NT2/D1 (cell line): ENCODE results near the gene BCAS3.
"Not testable (repeated sequence)": the region's sequence is repeated elsewhere in the genome, so short reads cannot be mapped to it uniquely, and the experiment has no call there.

Experiments
- DNase-seq: peaks from one replicate; pipeline ENCODE4 v3.0.0-alpha.2; 2011; ENCODE audit warnings: low read depth, low spot score
- H3K27me3 ChIP-seq: 2 replicates; pipeline ENCODE4 v1.6.0; 2011; ENCODE audit warnings: mild to moderate bottlenecking; ENCODE audit not compliant: insufficient read length, insufficient read depth
- H3K36me3 ChIP-seq: 2 replicates; pipeline ENCODE4 v1.6.1; 2011; ENCODE audit warnings: mild to moderate bottlenecking, low read length, mixed read lengths; ENCODE audit not compliant: insufficient read depth, insufficient read length
- H3K4me1 ChIP-seq: 2 replicates; pipeline ENCODE4 v1.5.1; 2011; ENCODE audit not compliant: insufficient read depth, insufficient read length
- H3K4me3 ChIP-seq: 2 replicates; pipeline ENCODE4 v1.5.1; 2011; ENCODE audit warnings: low read depth; ENCODE audit not compliant: insufficient read length
- H3K9ac ChIP-seq: 2 replicates; pipeline ENCODE4 v1.6.0; 2011; ENCODE audit warnings: low read depth; ENCODE audit not compliant: insufficient read length
- H3K9me3 ChIP-seq: 2 replicates; pipeline ENCODE4 v1.5.1; 2011; ENCODE audit warnings: mild to moderate bottlenecking, low read length; ENCODE audit not compliant: insufficient read depth
- SUZ12 ChIP-seq: IDR thresholded peaks from 2 replicates; pipeline ENCODE4 v1.6.1; 2011; ENCODE audit not compliant: insufficient read length, insufficient read depth; ENCODE audit errors: extremely low read depth
- YY1 ChIP-seq: IDR thresholded peaks from 2 replicates; pipeline ENCODE4 v1.6.1; 2011; ENCODE audit not compliant: insufficient read length, insufficient read depth
- ZNF274 ChIP-seq: IDR thresholded peaks from 2 replicates; pipeline ENCODE4 v1.6.1; 2011; ENCODE audit warnings: mild to moderate bottlenecking, low read depth, low read length

BCAS3 gene

DNA sequence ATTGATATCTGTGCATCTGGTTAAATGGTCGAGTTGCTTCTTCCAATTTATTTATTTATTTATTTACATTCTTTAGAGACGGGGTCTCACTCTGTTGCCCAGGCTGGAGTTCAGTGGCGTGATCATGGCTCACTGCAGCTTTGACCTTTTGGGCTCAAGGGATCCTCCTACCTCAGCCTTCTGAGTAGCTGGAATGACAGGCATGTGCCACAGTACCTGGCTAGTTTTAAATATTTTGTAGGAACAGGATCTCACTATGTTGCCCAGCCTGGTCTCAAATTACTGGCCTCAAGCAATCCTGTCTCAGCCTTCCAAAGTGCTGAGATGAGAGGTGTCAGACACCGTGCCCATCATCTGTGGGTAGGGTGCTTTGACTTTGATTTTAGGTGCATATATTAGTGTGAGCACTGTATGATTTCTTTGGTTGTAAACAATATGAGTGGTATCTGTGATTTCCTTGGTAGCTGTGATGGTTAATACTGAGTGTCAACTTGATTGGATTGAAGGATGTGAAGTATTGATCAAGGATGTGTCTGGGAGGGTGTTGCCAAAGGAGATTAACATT, 90.2 kb downstream of the BCAS3 start:
- DNase-seq, result no peak
- no peaks in the 10 kb centered on the region for H3K36me3 ChIP-seq
- H3K9ac ChIP-seq, result no peak overlapping the region
- H3K27me3 ChIP-seq, result no peaks in the 10 kb centered on the region
- TF ChIP-seq ZNF274, result no peak
- H3K4me1 ChIP-seq, result peaks cover 3% of the 10 kb centered on the region
- H3K9me3 ChIP-seq, result peaks cover 18% of the 10 kb centered on the region; the same call in 1 of the 2 replicates
- H3K4me3 ChIP-seq, result no peak overlapping the region

DNA sequence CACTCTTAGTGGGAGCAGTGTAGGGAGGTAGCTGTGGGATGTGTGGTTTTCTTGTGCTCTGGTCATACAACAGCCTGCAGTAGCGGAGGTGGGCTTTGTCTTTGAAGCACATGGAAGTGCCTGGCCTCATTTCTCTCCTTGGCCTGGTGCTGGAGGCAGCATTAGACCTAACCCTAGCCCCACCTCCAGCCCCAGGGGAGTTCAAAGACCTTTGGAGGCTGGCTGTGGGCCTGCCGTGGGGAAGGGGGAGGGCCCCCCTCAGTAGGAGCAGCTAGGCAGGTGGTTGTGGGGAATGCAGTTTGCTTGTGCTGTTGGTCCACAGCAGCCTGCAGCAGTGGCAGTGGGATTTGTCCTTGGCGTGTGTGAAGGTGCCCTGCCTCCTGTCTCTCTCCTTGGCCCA, 91.7 kb downstream of the BCAS3 start:
- Histone ChIP-seq H3K9me3 (peaks cover 18% of the 10 kb centered on the region; the same call in 1 of the 2 replicates), H3K4me3 (no peak overlapping the region), H3K36me3 (no peaks in the 10 kb centered on the region), H3K4me1 (peaks cover 3% of the 10 kb centered on the region), H3K9ac (no peak overlapping the region), H3K27me3 (no peaks in the 10 kb centered on the region)
- TF ChIP-seq SUZ12 (no peak), YY1 (no peak), ZNF274 (no peak)
- DNase-seq, result no peak

DNA sequence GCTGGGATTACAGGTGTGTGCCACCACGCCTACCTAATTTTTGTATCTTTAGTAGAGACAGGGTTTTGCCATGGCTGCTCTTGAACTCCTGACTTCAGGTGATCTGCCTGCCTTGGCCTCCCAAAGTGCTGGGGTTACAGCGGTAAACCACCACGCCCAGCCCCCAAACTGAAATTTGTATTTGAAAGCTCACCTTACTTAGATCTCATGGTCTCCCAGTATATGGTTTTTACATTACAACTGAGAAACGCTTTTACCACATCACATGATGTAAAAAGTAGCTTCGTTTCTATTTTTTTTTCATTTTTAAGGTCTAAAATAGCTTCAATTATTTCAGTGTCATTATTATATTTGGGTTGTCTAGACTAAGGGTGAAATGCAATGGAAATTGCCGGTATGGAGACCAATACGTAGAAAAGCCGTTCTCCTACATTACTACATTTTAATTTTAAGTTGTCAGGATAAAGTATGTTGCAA, 93.3 kb downstream of the BCAS3 start:
- H3K36me3 ChIP-seq, result no peaks in the 10 kb centered on the region
- H3K9me3 ChIP-seq, result peaks cover 18% of the 10 kb centered on the region; the same call in 1 of the 2 replicates
- H3K27me3 ChIP-seq, result no peaks in the 10 kb centered on the region
- no peak overlapping the region for H3K4me3 ChIP-seq
- TF ChIP-seq SUZ12, result no peak
- TF ChIP-seq YY1, result no peak
- no peak for TF ChIP-seq ZNF274
- H3K4me1 ChIP-seq, result peaks cover 3% of the 10 kb centered on the region
- no peak for DNase-seq
- H3K9ac ChIP-seq, result no peak overlapping the region

DNA sequence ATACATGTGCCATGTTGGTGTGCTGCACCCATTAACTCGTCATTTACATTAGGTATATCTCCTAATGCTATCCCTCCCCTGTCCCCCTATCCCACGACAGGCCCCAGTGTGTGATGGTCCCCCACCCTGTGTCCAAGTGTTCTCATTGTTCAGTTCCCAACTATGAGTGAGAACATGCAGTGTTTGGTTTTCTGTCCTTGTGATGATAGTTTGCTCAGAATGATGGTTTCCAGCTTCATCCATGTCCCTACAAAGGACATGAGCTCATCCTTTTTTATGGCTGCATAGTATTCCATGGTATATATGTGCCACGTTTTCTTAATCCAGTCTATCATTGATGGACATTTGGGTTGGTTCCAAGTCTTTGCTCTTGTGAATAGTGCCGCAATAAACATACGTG, 94.0 kb downstream of the BCAS3 start:
- not testable (repeated sequence) for H3K9ac ChIP-seq

DNA sequence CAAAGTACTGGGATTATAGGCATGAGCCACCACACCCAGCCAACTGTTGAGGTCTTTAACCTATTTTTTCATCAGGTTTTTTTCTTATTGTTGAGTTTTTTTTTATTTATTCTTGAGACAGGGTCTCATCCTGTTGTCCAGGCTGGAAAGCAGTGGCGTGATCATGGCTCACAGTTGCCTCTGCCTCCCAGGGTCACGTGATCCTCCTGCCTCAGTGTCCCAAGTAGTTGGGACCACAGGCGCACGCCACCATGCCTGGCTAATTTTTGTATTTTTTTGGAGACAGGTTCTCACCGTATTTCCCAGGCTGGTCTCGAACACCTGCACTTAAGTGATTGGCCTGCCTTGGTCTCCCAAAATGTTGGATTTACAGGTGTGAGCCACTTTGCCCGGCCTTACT, 95.9 kb downstream of the BCAS3 start:
- H3K4me3 ChIP-seq, result no peak overlapping the region
- TF ChIP-seq ZNF274 (no peak), YY1 (no peak), SUZ12 (no peak)

More for the DNA sequence above, 94.0 kb downstream of the BCAS3 start:
- H3K9me3 ChIP-seq, result peaks cover 15% of the 10 kb centered on the region; the same call in 1 of the 2 replicates
- not testable (repeated sequence) for DNase-seq, H3K4me3 ChIP-seq, H3K36me3 ChIP-seq, H3K4me1 ChIP-seq, H3K27me3 ChIP-seq

DNA sequence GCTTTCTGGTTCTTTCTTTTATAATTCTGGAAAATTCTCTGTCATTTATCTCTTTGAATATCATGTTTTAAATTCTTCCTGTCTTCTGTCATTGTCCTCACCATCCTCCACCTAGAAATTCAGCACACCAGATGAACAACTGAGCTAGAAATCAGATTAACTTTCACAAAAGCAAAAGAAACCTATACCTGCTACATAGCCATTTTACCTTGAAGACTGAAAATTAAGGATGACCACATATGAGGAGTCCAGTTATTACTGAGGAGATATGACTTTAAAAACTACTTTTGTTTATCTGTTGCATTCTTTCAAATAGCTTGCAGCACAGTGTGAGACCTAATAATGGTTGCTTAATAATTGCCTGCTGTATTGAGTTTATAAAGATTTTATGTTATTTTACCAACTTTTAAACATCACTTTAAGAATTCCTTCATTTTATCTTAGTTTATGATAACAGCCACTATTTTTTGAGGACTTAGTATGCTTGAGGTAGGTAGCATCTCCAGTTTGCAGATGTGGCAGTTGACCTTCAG, 104.3 kb downstream of the BCAS3 start:
- TF ChIP-seq YY1 (no peak), ZNF274 (no peak), SUZ12 (no peak)
- no peak overlapping the region for H3K4me3 ChIP-seq

More for the DNA sequence above, 95.9 kb downstream of the BCAS3 start:
- no peak for DNase-seq
- H3K36me3 ChIP-seq, result no peaks in the 10 kb centered on the region
- peaks cover 3% of the 10 kb centered on the region for H3K4me1 ChIP-seq
- H3K9me3 ChIP-seq, result no peaks in the 10 kb centered on the region
- no peak overlapping the region for H3K9ac ChIP-seq
- H3K27me3 ChIP-seq, result no peaks in the 10 kb centered on the region

DNA sequence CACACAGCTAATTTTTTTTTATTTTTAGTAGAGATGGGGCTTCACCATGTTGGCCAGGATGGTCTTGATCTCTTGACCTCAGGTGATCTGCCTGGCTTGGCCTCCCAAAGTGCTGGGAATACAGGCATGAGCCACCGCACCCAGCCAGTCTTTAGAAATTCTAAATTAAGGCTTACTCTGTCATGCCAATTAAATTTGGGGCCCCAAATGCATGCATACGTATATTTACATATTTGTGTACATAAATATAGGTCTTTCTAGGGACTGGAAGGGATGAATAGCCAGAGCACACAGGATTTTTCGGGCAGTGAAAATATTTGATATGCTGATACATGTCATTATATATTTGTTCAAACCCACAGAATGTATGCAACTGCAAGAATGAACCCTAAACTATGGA, 105.1 kb downstream of the BCAS3 start:
- Histone ChIP-seq H3K9me3 (no peaks in the 10 kb centered on the region), H3K9ac (no peak overlapping the region), H3K4me1 (no peaks in the 10 kb centered on the region), H3K36me3 (no peaks in the 10 kb centered on the region), H3K27me3 (no peaks in the 10 kb centered on the region), H3K4me3 (no peak overlapping the region)
- no peak for DNase-seq
- TF ChIP-seq YY1, result no peak
- TF ChIP-seq SUZ12, result no peak

More for the DNA sequence above, 104.3 kb downstream of the BCAS3 start:
- H3K4me1 ChIP-seq, result no peaks in the 10 kb centered on the region
- DNase-seq, result no peak
- no peak overlapping the region for H3K9ac ChIP-seq
- no peaks in the 10 kb centered on the region for H3K9me3 ChIP-seq
- no peaks in the 10 kb centered on the region for H3K36me3 ChIP-seq
- no peaks in the 10 kb centered on the region for H3K27me3 ChIP-seq

DNA sequence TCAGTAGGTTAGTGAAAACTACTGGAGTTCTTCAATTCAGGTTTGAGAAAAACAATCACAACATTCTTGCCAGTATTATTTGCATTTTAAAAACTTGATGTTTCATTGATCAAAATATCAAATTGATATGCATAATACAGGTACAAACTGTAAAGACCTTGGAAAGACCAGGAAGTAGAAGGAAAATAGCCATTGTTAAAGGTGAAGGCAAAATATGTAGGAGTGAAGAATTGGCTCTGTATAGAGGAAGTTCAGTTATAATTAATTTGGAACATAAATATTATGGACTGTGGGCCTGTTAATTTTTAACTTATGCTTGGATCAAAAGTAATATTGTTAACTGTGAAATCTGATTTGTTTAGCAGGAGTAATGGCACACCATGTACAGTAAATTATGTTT, 112.6 kb downstream of the BCAS3 start:
- Histone ChIP-seq H3K4me1 (no peaks in the 10 kb centered on the region), H3K9me3 (no peaks in the 10 kb centered on the region), H3K27me3 (no peaks in the 10 kb centered on the region), H3K9ac (no peak overlapping the region), H3K4me3 (no peak overlapping the region), H3K36me3 (no peaks in the 10 kb centered on the region)
- no peak for TF ChIP-seq YY1
- no peak for TF ChIP-seq SUZ12
- no peak for TF ChIP-seq ZNF274
- DNase-seq, result no peak
